ENCODE data around the gene ZDHHC22.

Gene ZDHHC22

DNA sequence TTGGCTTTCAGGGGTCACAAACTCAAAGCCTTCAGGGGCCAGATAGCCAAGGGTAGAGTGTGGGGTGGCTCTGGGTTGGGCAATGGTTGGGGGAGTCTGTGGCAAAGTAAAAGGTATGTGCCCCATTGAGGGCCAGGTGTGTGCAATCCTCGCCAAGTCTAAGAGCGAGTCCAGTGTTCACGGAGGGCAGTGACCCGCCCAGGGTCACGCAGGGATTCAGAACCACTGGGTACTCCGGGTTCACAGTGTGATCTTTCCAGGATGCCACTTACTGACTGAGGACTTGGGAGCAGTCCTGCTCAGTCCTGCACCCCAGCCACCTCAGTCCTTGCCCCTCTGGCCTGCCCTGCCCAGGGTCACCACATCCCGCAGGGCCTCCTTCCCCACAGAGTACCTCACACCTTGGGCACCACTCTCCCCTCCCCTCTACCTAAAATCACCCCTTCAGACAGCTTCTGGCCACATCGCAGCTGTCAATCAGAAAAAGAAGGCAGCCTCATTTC is 15.7 kb downstream of the ZDHHC22 start:
- no peak for DNase-seq

DNA sequence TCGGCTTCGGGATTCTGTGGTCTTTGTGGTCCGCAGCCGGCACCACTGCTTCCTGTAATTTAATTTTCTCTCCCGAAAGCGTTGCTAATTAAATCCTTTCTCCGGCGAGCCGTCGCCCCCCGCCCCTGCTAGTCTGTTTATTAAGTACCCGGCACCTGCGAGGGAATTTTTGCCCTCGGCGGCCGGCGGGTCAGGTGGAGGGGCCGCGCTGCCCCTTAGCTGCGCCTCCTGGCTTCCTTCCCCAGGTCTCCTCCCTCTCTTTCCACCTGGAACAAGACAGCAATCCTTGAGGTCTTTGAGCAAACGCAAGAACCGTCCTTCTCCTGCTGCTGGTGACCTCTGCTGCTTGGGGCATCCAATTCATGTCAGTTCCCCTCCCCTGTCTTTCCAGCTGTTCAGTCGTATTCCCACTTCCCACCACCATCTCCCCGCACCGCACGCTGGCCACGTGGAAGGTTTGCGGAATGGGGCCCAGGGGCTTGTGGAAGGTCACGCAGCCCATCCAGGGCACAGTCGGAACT is 16.2 kb downstream of the ZDHHC22 start:
- no peak for DNase-seq

DNA sequence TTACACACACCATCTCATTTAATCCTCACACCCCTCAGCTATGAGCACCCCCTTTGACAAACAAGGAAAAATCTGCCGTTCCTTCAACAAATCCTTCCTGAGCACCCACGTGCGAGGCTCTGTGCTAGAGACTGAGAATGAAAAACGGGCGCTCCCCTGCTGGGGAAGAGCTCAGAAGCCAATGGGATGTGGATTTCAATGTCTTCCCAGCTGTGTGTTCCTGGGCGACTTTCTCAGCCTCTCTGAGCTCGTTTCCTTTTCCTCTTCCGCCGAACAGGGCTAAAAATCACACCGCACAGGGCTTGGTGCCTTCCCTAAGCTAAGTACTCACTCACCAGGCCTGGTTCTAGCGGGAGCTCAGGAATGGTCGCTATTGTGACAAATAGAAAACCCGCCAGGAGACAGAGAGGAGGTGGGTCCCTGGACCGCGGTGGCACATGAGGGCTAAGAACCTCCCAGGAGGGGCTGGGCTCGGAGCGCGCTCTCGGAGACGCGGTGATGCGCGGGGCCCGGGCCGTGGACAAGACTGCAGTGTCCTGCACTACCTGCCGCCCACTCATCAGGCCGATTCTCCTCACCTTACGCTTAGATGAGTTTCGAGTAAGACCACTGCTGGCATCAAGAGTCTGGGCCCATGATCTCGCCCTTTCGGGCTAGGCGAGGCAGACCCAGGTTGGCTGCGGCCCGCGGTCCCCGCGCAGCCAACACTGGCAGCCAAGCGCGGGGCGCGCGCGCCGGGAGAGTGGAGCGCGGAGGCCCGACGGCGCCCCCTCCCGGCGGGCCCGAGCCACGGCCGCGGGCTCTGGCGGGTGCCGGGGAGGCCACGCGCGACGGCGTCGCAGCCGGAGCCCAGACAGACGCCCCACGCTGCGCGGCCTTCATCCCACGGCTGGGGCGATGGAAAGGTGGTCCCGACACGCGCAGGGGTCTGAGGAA is 17.0 kb downstream of the ZDHHC22 start:
- peak; percentile 51 for DNase-seq

DNA sequence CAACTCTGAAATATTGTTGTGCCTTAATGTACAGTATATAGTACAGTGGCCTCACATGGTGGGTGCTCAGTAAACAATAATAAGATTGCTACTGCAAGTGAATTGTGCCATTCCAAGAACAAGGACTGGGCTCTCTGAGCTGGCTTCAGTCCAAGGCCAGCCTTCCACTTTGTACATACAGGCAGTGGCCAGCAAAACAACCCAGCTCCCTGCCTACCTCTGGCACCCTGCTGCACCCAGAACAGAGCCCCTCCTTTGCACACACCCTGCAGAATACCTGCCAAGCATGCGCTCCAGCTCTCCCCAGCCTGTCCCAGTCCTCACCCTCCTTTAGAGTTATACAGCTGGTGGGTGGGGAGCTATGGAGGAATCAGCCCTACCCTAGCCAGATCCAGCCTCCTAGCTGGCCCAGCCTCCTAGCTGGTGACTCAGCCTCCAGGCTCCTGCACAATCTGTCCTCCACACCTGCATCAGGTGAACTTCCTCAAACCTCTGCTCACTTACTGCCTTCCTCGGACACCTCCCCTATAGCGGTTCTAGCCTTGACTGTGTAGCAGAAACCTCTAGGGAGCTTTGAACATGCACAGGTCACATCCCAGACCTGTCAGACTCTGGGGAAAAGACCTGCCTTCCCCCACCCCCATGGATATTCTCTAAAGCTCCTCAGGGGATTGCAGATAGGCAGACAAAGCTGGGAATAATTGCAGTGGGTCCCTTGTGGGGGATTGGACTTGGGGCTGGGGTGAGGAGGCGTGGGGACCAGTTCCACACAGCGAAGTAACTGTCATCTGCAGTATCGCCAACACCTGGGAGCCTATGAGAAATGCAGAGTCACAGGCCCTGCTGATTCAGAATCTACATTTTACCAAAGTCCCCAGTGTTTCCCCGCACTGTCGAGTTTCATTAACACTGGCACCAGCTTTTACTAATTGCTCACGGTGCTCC is 17.9 kb downstream of the ZDHHC22 start:
- DNase-seq: no peak

DNA sequence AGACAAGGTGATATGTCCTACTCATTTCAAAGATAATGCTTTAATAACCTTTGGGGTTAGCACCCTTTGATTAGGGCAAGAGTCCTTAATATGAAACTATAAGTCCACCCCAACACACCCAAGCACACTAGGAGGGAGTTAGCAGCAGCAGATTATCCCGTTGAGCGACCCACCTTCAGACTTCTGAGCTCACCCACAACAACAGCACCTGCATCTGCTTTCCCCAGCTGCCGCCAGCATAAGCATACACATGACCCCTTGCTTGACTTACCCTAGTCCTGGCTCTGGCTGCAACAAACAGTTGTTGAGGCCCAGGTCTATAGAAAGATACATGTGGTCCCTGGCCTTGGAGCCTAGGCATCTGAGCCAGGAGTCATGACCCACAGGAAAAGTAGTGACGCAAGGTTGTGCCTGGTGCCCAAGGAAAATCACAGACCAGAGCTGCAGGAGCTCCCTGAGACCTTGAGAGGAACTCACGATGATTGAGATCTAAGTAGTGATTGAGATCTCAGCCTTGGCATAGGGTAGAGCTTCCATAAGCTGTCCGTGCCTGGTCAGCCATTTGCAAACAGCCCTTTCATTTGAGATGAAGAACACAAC is 19.0 kb downstream of the ZDHHC22 start:
- DNase-seq: no peak

DNA sequence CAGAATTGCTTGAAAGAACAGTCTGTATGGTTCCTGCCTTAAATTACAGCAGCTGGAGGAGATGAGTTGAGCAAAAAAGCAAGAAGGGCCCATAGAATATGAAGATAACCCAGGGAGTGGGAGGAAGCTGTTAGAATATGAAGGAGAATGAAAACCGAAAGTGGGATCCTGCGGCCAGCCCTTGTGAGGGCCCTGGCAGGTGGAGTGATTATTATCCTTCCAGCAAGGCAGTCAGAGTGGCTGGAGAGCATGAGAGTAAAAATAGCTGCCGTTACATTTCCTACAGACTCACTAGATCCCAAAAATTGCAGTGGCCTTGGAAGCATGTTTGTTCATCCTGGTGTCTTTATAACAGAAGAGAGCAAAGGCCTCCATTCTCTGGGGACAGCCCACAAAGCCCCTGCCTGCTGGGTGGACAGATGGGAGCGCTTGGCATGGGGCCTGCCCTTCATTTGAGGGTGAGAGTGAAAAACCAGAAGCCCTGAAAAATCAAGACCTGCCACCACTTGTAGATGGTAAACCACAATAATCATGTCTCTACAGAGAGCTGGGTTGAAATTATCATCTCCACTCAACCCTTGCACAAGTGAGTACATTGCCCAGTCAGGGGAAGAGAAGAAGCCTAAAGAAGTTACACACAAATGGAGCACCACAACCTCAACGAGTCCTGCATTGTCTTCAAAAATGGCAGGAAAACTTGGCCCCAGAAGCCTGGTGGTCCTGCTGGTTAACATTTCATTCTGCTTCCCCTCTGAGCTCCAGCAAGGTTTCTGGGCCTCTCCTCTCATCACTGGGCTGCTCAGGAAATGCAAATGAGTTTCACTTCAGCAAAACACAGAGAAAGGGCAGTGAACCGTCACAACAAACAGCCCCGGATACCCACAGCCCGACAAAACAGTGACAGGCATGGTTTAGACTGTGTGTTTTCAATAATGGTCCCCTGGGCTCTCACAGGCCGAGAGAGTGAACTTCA is 20.5 kb downstream of the ZDHHC22 start:
- DNase-seq: no peak

DNA sequence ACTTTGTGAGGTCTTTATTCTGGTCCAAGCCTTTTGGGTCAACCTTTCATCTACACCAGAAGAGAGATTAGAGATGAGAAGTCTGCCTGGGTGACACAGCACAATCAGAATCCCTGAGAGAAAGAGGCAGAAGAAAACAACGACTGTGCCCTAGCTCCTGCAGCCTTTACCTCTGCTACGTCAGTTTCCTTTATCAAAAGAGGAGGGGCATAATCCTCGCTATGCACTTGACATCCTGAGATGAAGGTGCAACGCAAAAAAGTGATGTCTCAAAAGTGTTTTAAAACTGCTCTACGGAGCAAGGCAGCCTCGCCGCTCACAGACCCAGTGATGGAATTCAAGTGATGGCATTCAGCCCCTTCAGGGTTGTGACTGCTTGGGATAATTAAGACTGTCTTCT is 21.7 kb downstream of the ZDHHC22 start:
- DNase-seq: no peak

DNA sequence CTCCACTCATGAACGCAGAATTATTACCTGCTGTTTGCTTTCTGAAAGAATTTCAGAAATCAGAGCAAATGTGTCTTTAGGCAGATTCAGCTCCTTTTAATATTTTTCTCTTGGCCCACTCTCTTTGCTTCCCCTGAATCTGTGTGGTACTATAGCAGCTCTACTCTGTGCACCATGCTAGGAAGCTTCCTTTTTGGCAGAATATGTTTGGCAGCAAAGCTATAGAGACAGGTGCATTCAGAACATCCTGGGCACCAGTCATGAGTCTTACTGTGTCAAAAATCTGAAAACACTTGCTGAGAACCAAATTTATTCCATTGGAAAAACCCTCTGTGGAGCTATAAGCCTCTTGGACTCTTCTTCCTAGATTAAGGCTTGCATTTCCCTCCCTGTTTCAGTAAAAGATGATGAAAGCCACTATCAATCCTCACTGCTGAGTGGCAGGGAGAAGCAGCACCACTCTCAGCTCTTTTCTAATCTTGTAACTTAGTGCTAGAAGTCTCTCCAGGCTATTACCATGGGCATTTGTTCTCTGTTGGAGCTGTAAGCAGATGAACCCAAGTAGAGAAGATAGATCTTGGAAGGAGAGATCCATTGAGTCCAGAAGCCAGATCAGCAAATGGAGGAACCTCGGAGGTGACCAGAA is 25.3 kb downstream of the ZDHHC22 start:
- DNase-seq: no peak

DNA sequence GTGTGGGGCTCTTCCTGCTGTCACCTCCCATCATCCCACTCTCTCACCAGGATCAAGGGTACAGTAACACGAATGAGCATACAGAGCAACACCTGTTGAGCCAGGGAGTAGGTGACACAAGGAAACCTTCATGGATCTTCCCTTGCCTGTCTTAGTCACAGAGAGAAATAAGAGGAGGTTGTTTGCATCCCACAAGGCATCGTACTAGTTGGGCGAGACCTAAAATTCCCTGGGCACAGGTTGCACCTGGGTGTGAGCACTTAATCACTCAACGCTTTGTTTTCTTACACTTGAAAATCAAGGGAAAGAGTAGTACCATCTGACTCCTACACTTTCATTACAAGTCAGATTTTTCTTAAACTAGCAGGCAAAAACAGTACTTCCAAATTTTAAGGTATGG is 27.0 kb downstream of the ZDHHC22 start:
- no peak for DNase-seq

DNA sequence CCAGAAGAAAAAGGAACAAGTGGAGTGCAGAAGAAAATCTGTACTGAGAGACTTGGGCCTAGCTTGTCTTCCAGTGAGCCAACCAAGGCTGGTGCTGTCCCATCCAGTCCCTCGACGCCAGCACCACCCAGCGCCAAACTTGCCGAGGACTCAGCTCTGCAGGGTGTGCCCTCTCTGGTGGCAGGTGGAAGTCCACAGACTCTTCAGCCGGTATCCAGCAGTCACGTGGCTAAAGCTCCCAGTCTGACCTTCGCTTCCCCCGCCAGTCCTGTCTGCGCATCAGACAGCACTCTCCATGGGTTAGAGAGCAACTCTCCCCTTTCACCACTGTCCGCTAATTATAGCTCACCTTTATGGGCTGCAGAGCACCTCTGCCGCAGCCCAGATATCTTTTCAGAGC is 27.9 kb downstream of the ZDHHC22 start:
- no peak for DNase-seq

DNA sequence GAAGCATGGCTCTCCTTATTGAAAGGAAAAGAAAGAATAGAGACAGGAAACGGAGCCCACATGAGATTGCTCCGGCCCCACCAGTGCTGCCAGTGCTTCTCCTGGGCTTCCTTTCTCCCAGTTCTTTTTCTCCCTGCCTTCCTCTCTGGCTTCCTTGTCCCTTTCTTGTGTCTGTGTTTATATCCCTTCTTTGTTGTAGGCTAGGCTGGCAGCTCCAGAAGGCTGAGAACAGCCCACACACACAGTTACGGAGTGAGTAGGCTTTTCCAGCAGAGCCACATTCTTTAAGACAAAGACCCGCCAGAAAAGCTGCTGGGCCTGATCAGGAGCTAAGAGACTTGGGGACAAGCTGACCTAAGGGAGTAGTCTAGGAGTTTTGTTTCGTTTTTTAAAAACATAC is 30.6 kb downstream of the ZDHHC22 start:
- DNase-seq: no peak

DNA sequence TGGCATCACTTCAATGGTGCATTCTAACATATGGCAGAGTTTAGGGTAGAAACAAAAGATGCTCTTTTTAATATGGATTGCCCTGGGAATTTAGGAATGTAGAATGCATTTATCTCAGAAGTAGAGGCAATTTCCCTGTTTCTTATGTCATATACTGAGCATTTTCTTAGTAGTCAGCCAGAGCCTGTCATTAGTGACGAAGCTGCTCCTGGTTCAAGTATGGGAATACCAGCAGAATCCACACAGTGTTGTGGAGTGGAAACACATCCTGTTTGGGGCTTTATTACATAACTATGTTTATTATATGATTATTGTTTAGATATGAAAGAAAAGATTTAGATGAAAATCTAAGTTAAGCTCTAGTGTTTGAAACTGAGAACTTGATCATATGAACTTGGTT is 31.3 kb downstream of the ZDHHC22 start:
- DNase-seq: no peak

DNA sequence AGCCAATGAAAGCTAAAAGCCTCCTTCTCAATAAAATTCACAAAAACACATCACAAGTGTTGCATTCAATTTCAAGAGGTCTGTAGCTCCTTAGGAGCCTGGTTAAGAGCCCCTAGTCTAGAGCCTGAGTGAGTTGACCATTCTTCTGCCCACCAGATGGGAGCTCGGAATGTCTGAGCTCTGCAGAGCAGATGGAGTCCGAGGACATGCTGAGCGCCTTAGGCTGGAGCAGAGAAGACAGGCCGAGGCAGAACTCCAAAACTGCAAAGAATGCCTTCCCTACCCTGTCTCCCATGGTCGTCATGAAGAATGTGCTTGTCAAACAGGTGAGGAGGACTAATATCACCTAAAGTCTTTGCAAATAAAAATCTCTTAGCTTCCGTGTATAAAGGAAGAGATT is 31.9 kb downstream of the ZDHHC22 start:
- no peak for DNase-seq

DNA sequence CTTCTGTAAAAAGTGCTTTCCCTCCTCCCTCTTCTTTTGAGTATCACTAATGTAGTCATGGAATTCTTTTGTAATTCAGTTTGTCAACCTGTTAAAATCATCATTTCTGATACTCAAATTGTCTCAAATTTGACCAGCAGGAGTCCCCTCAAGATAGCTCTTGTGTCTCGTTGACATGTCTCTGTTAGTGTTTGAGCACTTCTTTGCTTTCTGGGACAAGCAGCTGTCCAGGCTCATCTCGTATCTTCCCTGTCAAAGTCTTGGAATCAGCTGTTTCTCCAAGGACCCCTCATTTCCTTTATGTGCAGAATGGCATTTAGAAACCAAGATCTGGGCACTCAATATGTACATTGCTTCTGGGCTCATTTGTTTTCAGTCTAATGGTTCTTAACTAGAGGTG is 32.8 kb downstream of the ZDHHC22 start:
- no peak for DNase-seq

DNA sequence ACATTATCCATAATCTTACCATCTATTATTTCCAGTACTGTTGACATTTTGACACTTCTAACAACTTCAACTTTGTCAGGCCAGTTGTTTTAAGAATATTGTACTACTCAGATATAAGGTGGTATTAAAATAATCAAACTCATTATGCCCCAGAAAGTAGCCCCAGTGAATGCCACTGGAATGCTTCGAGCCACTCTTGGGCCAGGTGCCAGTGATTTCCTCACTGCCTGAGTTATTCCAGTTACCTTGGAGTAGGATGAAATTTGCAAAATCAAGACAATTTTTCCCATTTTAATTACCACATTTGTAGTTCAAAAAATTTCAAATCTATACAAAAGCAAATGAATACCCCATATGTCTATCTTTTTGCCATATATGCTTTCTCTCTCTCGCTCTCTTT is 34.4 kb downstream of the ZDHHC22 start:
- DNase-seq: no peak

DNA sequence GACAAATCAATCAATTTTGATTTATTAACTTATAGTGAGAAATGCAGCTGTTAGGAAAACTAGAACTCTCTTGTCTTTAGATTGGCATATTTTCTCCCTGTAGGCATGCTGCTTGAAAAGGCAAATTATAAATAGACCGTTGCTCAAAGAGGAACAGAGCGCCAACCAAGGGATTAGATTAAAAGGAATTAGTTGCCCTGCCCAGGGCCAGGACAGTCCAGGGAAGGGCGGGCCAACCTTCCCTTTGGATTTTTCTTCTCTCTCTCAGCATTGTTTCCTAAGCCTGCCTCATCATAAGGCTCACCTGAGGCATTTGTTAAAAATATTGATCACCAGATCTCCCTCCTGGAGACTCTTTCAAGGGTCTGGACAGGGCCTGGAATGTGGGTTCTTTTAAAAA is 34.9 kb downstream of the ZDHHC22 start:
- DNase-seq: no peak

DNA sequence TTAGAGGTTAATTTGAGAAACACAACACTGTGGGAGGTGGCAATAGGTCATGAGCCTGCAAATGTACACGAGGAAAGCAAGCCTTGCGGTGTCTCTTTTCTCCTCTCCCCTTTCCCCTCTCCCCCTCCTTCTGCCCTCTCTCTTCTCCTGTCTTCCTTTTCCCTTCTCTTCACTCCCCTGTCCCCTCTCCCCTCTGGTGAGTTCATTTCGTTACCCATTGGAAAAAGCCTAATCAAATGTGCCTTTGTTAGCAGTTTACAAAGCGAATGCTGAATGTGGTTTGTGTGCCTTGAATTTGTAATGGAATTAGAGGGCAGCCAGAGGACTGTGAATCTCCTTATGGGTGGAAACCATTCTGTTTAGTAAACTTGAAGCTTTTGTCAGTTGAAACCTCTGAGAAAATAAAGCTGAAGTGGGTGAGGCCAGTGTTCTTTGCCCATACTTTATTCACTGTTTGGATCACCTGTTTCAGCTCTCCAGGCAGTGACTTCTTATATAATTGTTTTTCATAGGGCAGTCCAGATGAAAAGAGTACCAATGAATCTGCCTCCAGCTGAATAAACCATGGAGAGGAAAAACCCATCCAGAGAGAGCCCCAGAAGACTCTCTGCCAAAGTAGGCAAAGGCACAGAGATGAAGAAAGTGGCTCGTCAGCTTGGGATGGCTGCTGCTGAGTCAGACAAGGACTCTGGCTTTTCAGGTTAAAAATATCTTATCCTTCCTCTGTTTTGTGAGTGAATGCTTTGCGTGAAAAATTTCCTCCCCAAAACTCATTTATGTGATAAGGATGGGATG is 36.2 kb downstream of the ZDHHC22 start:
- no peak for DNase-seq

DNA sequence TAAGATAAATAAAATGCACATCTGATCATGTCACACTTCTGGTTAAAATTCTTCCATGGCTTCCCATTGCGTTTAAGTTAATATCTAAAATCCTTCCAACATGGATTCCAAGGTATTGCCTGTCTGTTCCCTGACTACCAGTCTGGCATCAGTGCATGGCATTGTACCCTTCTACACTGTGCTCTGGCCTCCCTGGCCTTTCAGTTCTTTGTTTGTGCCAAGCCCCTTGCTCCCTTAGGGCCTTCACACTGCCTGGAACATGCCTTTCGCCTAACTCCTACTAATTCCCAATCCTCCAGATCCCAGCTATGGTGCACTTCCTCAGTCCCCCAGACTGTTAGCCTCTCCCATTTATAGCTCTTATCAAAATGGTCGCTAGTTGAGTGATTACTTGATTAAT is 37.2 kb downstream of the ZDHHC22 start:
- no peak for DNase-seq

DNA sequence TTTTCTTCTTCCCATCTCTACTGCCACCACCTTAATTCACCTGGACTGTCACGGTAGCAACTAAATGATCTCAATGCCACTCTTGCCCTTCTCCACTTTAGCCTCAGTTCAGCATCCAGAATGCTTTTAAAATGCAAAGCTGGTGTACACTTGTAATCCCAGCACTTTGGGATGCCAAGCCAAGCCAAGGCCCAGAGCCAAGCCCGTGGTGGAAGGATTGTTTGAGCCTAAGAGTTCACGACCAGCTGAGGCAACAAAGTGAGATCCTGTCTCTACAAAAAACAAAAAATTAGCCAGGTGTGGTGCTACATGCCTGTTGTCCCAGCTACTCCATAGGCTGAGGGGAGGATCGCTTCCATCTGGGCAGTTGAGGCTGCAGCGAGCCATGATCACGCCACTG is 37.6 kb downstream of the ZDHHC22 start:
- no peak for DNase-seq

DNA sequence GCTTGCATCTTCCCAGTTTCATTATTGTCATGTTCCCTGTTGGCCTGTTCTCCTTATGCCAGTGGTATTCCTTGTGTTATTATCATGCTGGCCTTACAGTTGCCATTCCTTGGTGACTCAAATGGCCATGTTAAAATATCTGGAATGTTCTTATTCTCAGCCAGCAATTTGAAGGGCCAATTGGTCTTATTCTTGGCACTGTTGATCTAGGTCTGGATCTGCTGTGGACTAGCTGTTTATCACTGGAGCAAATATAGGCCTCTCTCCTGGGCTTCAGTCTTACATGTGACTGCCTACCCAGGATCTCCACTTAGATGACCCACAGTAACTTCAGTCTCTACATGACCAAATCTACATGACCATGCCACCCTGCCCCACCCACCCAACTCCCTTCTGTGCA is 38.1 kb downstream of the ZDHHC22 start:
- no peak for DNase-seq

Measured in stimulated activated CD8-positive, alpha-beta memory T cell treated with anti-CD3 and anti-CD28 coated beads, Interleukin-4, amount 100 ng/mL, for 48 hours (primary cell).